HG02678 (cell line): ENCODE measurements around the gene FAF2.
"Not testable (repeated sequence)": the region's sequence is repeated elsewhere in the genome, so short reads cannot be mapped to it uniquely, and the experiment has no call there.

Experiments
- ATAC-seq: cut with Tn5 transposase; IDR thresholded peaks from one replicate; pipeline ENCODE4 v1.9.1; 2021; ENCODE audit warnings: mild to moderate bottlenecking, moderate library complexity; ENCODE audit not compliant: unreplicated experiment

The FAF2 gene

DNA sequence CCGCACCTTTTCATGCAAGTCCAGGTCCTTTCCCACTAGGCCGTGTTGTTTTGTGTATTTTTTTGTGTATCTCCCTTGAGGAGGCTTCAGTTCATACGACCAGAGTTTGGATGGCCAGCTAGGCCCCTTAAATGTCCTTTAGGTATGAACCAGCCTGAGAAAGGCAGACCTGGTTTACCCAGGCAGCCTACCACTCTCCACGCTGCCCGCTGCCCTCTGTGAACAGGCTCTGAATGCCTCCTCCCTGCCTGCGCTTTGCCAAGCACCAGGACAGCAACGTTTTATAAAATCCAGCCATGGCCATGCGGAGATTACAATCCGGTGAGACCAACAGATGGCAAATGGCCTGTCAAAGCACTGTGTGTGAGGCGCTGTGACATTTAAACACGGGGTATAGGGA, 31.2 kb upstream of the FAF2 start:
- no peak for ATAC-seq

DNA sequence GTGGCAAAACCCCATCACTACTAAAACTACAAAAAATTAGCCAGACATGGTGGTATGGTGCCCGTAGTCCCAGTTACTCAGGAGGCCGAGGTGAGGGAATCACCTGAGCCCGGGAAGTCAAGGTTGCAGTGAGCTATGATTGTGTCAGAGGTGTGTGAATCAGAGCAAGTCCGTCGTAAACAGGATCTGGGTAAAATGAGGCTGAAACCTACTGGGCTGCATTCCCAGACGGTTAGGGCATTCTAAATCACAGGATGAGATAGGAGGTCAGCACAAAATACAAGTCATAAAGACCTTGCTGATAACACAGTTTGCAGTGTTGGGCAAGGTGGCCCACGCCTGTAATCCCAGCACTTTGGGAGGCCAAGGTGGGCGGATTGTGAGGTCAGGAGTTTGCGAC, 29.9 kb upstream of the FAF2 start:
- ATAC-seq: no peak

DNA sequence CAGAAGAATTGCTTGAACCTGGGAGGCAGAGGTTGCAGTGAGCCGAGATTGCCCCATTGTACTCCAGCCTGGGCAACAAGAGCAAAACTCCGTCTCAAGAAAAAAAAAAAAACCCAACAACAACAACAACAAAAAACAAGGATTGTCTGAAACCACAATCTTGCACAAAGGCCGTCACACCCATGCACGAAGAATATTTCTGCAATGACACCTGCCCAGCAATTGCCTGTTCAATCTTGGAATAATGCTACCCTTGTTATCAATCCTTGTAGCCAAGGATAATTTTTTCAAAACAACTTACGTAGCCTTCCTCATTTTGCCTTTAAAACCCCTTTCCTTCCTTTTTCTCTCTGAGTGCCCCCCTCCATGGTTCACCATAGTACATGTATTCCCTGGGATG, 28.1 kb upstream of the FAF2 start:
- ATAC-seq: no peak

DNA sequence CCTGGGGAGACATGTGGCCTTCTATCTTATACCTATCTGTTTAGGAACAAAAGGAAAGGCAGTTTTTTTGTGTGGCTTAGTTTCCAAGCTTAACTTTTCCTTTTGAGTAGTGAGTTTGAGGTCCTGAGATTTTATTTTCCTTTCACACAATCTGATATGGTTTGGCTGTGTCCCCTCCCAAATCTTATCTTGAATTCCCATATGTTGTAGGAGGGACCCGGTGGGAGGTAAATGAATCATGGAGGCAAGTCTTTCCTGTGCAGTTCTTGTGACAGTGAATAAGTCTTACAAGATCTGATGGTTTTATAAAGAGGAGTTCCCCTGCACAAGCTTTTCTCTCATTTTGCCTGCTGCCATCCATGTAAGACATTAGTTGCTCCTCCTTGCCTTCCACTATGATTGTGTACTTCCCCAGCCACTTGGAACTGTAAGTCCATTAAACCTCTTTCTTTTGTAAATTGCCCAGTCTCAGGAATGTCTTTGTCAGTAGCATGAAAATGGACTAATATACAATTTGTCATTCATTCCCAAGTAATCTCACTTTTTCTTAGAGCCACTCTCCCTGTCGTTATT, 27.1 kb upstream of the FAF2 start:
- no peak for ATAC-seq

DNA sequence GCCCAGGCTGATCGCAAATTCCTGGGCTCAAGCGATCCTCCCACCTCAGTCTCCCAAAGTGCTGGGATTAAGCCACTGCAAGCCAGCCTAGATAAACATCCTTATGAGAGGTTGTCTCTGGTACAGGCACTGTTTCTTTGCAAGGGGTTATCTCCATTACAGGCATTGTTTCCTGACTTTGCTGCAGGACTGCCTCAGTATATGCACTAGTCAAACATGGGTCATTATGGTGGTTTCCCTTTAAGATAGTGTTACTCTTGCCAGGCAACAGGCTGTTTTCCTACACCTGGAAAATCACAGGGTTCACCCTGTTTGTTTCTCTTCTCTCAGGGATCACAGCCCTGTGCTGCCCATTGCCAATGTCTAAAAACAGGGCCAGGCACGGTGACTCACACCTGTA, 24.0 kb upstream of the FAF2 start:
- ATAC-seq: no peak

DNA sequence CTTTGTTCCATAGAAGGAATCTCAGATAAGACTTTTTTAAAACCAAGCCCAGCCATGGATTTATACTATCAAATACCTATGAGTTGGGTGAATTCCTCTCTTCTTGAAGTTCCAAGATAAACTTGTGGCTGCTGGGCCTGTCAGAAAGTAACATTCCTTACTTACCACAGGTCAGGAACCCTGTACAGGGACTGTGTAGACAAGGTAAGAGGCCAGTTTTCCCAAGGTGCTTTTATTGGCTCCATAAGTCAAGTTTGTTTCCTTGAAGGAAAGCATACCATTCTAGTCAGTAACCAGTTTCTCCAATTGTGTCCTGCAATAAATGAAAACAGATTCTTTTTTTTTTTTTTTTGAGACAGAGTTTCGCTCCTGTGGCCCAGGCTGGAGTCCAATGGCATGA, 23.0 kb upstream of the FAF2 start:
- no peak for ATAC-seq

- no peak for ATAC-seq
These were observed 22.4 kb upstream of the FAF2 start for GRCh38 chr5:176425791-176426190.

DNA sequence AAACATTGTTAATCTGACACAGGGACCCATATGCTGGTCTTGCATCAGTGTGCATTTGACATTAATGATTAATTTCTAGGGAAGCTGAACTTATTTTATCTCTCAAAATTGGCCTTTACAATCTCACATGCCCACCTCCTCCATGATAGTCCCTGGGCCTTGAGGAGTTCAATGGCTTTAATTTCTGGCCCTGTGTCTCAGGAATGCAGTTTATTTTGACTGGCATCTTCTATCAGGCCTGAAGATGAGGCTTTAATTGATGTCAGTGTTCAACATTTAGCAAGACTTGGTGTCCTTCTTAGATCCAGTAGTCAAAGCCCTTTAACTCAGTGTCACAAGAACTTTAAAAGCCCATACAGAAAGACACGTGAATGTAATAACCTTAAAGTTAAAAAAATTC, 21.3 kb upstream of the FAF2 start:
- no peak for ATAC-seq

- ATAC-seq: no peak
These were observed 20.2 kb upstream of the FAF2 start for GRCh38 chr5:176427971-176428370.

GRCh38 chr5:176429972-176430371, 18.2 kb upstream of the FAF2 start:
- no peak for ATAC-seq

DNA sequence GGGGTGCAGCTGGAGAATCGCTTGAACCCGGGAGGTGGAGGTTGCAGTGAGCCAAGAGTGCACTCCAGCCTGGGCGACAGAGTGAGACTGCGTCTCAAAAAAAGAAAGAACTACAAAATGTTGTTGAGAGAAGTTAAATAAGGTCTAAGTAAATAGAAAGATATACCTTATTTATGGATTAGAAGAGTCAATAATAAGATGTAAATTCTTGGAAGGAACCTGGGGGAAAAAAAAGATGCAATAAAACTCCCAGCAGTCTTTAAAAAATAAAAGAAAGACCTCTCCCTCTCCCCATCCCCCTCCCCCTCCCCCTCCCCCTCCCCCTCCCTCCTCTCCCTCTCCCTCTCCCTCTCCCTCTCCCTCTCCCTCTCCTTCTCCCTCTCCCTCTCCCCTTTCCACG, 15.5 kb upstream of the FAF2 start:
- no peak for ATAC-seq

- ATAC-seq: no peak
These were observed 11.5 kb upstream of the FAF2 start for GRCh38 chr5:176436656-176437055.

DNA sequence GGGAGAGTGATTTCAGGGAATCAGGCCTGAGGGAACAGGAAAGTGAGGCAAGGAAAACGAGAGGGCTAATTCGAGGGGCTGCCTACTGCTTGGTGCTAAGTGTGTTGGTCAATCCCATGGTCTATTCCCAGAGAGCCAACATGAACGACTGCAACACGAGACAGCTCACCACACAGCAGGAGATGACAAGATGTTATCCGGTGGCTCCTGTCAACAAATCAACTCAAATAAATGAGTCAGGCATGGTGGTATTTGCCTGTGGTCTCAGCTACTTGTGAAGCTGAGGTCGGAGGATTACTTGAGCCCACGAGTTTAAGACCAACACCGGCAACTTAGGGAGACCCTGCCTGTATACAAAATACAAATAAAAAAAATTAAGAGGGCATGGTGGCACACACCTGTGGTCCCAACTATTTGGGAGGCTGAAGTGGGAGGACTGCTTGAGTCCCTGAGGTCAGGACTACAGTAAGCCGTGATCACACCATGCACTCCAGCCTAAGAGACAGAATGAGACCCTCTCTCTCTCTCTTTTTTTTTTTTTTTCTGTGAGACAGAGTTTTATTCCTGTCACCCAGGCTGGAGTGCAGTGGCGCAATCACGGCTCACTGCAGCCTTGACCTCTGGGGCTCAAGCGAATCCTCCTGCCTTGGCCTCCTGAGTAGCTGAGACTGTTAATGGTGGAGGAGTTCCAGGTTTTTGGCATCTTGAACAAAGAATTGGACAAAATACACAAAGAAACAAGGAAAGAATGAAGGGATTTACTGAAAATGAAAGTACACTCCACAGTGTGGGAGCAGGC, 9.0 kb upstream of the FAF2 start:
- no peak for ATAC-seq

- ATAC-seq: no peak
These were observed 7.1 kb upstream of the FAF2 start for GRCh38 chr5:176440927-176441706.

DNA sequence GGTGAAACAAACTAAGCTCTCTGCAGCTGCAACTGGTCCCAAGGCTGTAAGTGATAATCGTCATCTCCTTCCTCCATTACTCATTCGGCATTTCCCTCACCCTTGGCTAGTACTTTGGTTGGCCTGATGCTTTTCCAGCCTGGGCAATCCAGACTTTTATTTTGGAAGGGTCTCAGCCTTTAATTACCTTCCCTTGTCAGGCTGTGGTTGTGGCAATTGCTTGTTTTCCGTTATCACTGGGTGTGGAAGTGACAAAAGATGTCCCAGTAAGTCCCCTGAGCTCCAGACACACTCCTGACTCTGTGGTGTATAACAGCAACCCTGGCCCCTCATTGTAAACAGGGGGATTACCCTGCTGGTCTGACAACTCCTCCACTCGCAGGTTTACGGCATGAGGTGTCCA, 6.3 kb upstream of the FAF2 start:
- no peak for ATAC-seq

- ATAC-seq: not testable (repeated sequence)
These were observed 5.3 kb upstream of the FAF2 start for GRCh38 chr5:176442911-176443310.

- no peak for ATAC-seq
These were observed 3.4 kb upstream of the FAF2 start for GRCh38 chr5:176444742-176445141.

DNA sequence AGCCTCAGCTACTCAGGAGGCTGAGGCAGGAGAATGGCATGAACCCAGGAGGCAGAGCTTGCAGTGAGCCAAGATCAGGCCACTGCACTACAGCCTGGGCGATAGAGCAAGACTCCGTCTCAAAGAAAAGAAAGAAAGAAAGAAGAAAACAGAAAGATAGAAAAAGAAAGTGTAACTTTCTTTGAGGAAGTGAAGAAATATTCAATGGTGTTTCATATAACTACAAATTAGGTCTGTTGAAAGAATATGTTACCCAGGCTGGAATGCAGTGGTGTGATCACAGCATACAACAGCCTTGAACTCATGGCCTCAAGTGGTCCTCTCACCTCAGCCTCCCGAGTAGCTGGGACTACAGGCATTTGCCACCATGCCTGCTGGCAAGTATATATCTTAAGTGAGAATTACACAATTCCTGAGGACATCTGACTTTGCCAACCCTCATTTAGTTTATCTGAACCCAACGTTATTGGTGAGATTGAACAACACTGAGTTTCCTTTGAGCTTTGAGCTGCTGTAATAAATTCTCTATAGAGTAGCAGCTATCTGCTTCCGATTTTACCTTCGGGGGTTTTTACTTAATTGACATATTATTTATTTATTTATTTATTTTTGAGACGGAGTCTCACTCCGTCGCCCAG, 2.0 kb upstream of the FAF2 start:
- ATAC-seq: no peak

DNA sequence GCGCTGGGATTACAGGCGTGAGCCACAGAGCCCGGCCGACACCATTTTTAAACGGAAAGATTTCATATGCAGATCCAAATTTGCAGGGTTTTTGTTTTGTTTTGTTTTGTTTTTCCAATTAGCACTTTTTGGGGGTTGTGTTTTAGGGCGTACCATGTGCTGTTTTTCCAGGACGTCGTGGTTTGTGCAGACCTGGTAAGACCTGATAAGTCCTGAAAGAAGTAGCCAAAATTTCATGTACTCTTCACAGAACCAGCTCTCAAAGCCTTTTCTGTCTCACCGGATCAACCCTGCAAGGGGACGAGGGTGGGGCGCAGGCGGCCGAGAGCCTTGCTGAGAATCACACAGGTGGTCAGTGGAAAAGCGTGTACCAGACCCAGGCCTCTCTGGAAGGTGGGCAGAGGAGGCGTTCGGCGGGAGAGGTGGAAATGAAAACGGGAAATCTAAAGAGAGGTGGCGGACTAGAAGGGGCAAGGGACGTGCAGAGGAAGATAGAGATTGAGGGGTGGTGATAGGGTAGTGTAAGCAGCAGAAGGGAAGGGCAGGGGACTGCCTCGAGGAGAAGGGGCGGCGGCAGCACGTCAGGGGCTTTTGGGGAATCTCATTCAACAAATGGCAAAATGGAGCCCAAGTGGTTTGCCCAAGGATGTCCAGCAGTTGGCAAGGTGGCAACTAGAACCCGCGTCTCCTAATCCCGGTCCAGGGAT, 1.1 kb upstream of the FAF2 start:
- no peak for ATAC-seq

- peak; percentile 21 for ATAC-seq
These were observed 601 bp upstream of the FAF2 start for GRCh38 chr5:176447591-176447977.

DNA sequence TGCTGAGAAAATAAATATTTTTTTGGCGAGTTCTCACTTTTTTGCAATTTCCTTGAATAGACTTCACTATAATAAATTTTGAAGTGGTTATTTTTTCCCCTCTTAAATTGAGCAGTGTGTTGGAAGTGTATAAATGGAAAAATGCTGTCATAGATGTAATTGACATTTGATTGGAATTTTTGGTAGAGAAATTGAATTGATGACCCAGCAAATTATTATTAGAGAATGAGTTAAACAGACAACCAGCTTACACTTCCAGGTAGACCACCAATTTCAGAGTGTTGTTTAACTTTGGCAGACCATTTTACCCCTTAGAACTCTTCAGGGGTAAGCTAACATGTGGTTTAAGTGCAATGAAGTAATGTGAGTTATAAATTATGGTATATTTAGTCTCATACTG, 1.9 kb downstream of the FAF2 start:
- ATAC-seq: no peak
